ENCODE data around the gene ACADSB. TPM values are rescaled to one million over a fixed set of nuclear protein-coding genes. Genes with fewer than 3 reads are reported as not detected.

ACADSB gene
- polyA plus RNA-seq, 1 donor from 2014 or later: 20.3 TPM

GRCh38 chr10:123031124-123031523 is 22.3 kb downstream of the ACADSB start:
- Histone ChIP-seq H2AFZ (ENCODE audit: low read depth, low read length) (no peak overlapping the region), H3K9ac (ENCODE audit: low read length) (no peak overlapping the region), H3K27ac (ENCODE audit: low read length) (no peak overlapping the region), H3K4me2 (ENCODE audit: low read length) (no peak overlapping the region), H3F3A (ENCODE audit: insufficient read depth, low read length, poor library complexity, severe bottlenecking) (no peaks in the 10 kb centered on the region), H3K27me3 (ENCODE audit: insufficient read depth, low read depth, low read length) (no peaks in the 10 kb centered on the region), H4K20me1 (ENCODE audit: insufficient read depth) (no peaks in the 10 kb centered on the region), H3K36me3 (ENCODE audit: insufficient read depth, low read length) (peaks cover 8% of the 10 kb centered on the region), H3K9me2 (ENCODE audit: insufficient read depth, low read length) (no peaks in the 10 kb centered on the region), H3K4me3 (ENCODE audit: low read length) (no peak overlapping the region), H3K79me2 (replicated peaks; ENCODE audit: insufficient read depth, low read length) (no peaks in the 10 kb centered on the region), H3K9me3 (ENCODE audit: low read length) (no peaks in the 10 kb centered on the region)
- TF ChIP-seq RAD21 (conservative IDR thresholded peaks at IDR 0.05) (no peak), POLR2AphosphoS5 (IDR thresholded peaks at IDR 0.05) (no peak), TAF1 (IDR thresholded peaks at IDR 0.05; ENCODE audit: low read depth) (no peak), EZH2 (IDR thresholded peaks at IDR 0.05; ENCODE audit: borderline replicate concordance, insufficient read depth, low read length, poor library complexity, severe bottlenecking) (no peak), SMC3 (conservative IDR thresholded peaks at IDR 0.05; ENCODE audit: poor library complexity) (no peak), MXI1 (conservative IDR thresholded peaks at IDR 0.05; ENCODE audit: poor library complexity, severe bottlenecking) (no peak), EP300 (conservative IDR thresholded peaks at IDR 0.05; ENCODE audit: poor library complexity, severe bottlenecking) (no peak)

DNA sequence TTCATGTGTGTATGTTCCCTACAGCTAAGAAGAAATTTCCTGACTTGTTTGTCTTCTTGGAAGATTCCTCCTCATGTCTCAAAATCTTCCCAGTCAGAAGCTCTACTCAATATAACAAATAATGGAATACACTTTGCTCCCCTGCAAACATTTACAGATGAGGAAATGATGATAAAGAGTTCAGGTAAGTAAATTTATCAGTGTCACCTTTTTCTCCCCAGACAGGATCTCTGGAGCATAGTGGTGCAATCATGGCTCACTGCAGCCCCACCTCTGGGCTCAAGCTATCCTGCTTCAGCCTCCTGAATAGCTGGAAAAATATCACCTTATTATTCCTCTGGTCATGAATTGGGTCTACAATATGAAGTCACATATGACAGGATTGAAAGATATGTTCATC is 25.5 kb downstream of the ACADSB start:
- Histone ChIP-seq H3K4me2 (ENCODE audit: low read length) (no peak overlapping the region), H3K27ac (ENCODE audit: low read length) (no peak overlapping the region), H3K9me3 (ENCODE audit: low read length) (no peaks in the 10 kb centered on the region), H3K27me3 (ENCODE audit: insufficient read depth, low read depth, low read length) (no peaks in the 10 kb centered on the region), H2AFZ (ENCODE audit: low read depth, low read length) (no peak overlapping the region), H4K20me1 (ENCODE audit: insufficient read depth) (no peaks in the 10 kb centered on the region), H3K9me2 (ENCODE audit: insufficient read depth, low read length) (no peaks in the 10 kb centered on the region), H3K9ac (ENCODE audit: low read length) (no peak overlapping the region), H3K79me2 (replicated peaks; ENCODE audit: insufficient read depth, low read length) (no peaks in the 10 kb centered on the region), H3F3A (ENCODE audit: insufficient read depth, low read length, poor library complexity, severe bottlenecking) (no peaks in the 10 kb centered on the region), H3K4me3 (ENCODE audit: low read length) (no peak overlapping the region), H3K36me3 (ENCODE audit: insufficient read depth, low read length) (peaks cover 13% of the 10 kb centered on the region)
- TF ChIP-seq, protein P1, sequence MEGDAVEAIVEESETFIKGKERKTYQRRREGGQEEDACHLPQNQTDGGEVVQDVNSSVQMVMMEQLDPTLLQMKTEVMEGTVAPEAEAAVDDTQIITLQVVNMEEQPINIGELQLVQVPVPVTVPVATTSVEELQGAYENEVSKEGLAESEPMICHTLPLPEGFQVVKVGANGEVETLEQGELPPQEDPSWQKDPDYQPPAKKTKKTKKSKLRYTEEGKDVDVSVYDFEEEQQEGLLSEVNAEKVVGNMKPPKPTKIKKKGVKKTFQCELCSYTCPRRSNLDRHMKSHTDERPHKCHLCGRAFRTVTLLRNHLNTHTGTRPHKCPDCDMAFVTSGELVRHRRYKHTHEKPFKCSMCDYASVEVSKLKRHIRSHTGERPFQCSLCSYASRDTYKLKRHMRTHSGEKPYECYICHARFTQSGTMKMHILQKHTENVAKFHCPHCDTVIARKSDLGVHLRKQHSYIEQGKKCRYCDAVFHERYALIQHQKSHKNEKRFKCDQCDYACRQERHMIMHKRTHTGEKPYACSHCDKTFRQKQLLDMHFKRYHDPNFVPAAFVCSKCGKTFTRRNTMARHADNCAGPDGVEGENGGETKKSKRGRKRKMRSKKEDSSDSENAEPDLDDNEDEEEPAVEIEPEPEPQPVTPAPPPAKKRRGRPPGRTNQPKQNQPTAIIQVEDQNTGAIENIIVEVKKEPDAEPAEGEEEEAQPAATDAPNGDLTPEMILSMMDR (IDR thresholded peaks at IDR 0.05; ENCODE audit: poor library complexity, severe bottlenecking): no peak
- TF ChIP-seq POLR2AphosphoS5 (IDR thresholded peaks at IDR 0.05) (no peak), SMC3 (conservative IDR thresholded peaks at IDR 0.05; ENCODE audit: poor library complexity) (no peak), MXI1 (conservative IDR thresholded peaks at IDR 0.05; ENCODE audit: poor library complexity, severe bottlenecking) (no peak), EP300 (conservative IDR thresholded peaks at IDR 0.05; ENCODE audit: poor library complexity, severe bottlenecking) (no peak), EZH2 (IDR thresholded peaks at IDR 0.05; ENCODE audit: borderline replicate concordance, insufficient read depth, low read length, poor library complexity, severe bottlenecking) (no peak), TAF1 (IDR thresholded peaks at IDR 0.05; ENCODE audit: low read depth) (no peak), RAD21 (conservative IDR thresholded peaks at IDR 0.05) (no peak)
- TF ChIP-seq, protein P2, sequence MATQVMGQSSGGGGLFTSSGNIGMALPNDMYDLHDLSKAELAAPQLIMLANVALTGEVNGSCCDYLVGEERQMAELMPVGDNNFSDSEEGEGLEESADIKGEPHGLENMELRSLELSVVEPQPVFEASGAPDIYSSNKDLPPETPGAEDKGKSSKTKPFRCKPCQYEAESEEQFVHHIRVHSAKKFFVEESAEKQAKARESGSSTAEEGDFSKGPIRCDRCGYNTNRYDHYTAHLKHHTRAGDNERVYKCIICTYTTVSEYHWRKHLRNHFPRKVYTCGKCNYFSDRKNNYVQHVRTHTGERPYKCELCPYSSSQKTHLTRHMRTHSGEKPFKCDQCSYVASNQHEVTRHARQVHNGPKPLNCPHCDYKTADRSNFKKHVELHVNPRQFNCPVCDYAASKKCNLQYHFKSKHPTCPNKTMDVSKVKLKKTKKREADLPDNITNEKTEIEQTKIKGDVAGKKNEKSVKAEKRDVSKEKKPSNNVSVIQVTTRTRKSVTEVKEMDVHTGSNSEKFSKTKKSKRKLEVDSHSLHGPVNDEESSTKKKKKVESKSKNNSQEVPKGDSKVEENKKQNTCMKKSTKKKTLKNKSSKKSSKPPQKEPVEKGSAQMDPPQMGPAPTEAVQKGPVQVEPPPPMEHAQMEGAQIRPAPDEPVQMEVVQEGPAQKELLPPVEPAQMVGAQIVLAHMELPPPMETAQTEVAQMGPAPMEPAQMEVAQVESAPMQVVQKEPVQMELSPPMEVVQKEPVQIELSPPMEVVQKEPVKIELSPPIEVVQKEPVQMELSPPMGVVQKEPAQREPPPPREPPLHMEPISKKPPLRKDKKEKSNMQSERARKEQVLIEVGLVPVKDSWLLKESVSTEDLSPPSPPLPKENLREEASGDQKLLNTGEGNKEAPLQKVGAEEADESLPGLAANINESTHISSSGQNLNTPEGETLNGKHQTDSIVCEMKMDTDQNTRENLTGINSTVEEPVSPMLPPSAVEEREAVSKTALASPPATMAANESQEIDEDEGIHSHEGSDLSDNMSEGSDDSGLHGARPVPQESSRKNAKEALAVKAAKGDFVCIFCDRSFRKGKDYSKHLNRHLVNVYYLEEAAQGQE (IDR thresholded peaks at IDR 0.05; ENCODE audit: borderline replicate concordance): no peak
